Skeletal muscle cell (primary cell): ENCODE results near the gene POM121L2.

Experiments used
- DNase-seq: peaks from one replicate; pipeline ENCODE4 v3.0.0-alpha.2; 2010; ENCODE audit warnings: low read depth
- H3K4me3 ChIP-seq: 2 replicates; pipeline ENCODE4 v1.5.1; 2011; ENCODE audit warnings: low read depth, mild to moderate bottlenecking, control low read depth, low read length, moderate library complexity

POM121L2 gene

GRCh38 chr6:27295301-27296079, 16.6 kb downstream of the POM121L2 start:
- H3K4me3 ChIP-seq: peak overlapping the region; percentile 48
- no peak for DNase-seq

- no peak for DNase-seq
- no peak overlapping the region for H3K4me3 ChIP-seq
Observed at GRCh38 chr6:27294409-27294808, 17.7 kb downstream of the POM121L2 start.

- no peak for DNase-seq
- no peak overlapping the region for H3K4me3 ChIP-seq
Observed at GRCh38 chr6:27293436-27294098, 18.5 kb downstream of the POM121L2 start.

GRCh38 chr6:27290850-27291208, 21.2 kb downstream of the POM121L2 start:
- DNase-seq: no peak

GRCh38 chr6:27290065-27290849, 21.8 kb downstream of the POM121L2 start:
- H3K4me3 ChIP-seq: peak overlapping the region; percentile 19
- DNase-seq: no peak

More at GRCh38 chr6:27290850-27291208, 21.2 kb downstream of the POM121L2 start:
- H3K4me3 ChIP-seq: peak overlapping the region; percentile 19

- no peak for DNase-seq
- peak overlapping the region; percentile 21 for H3K4me3 ChIP-seq
Observed at GRCh38 chr6:27288136-27289044, 23.7 kb downstream of the POM121L2 start.

GRCh38 chr6:27287751-27288135, 24.3 kb downstream of the POM121L2 start:
- peak overlapping the region; percentile 21 for H3K4me3 ChIP-seq
- no peak for DNase-seq

GRCh38 chr6:27286141-27286540, 25.9 kb downstream of the POM121L2 start:
- no peak for DNase-seq
- H3K4me3 ChIP-seq: no peak overlapping the region

- no peak for DNase-seq
- no peak overlapping the region for H3K4me3 ChIP-seq
Observed at GRCh38 chr6:27283279-27283678, 28.8 kb downstream of the POM121L2 start.

GRCh38 chr6:27281569-27281968, 30.5 kb downstream of the POM121L2 start:
- no peak for DNase-seq
- no peak overlapping the region for H3K4me3 ChIP-seq

- peak overlapping the region; percentile 47 for H3K4me3 ChIP-seq
- DNase-seq: no peak
Observed at GRCh38 chr6:27281105-27281539, 31.0 kb downstream of the POM121L2 start.

- H3K4me3 ChIP-seq: peak overlapping the region; percentile 47
- DNase-seq: no peak
Observed at GRCh38 chr6:27280540-27281000, 31.5 kb downstream of the POM121L2 start.

- no peak for DNase-seq
- H3K4me3 ChIP-seq: peak overlapping the region; percentile 47
Observed at GRCh38 chr6:27280064-27280539, 32.0 kb downstream of the POM121L2 start.

GRCh38 chr6:27279513-27280063, 32.5 kb downstream of the POM121L2 start:
- H3K4me3 ChIP-seq: peak overlapping the region; percentile 47
- no peak for DNase-seq

- DNase-seq: no peak
Observed at GRCh38 chr6:27275025-27275956, 36.8 kb downstream of the POM121L2 start.

GRCh38 chr6:27273783-27274182, 38.3 kb downstream of the POM121L2 start:
- no peak for DNase-seq
- H3K4me3 ChIP-seq: no peak overlapping the region

More at GRCh38 chr6:27275025-27275956, 36.8 kb downstream of the POM121L2 start:
- H3K4me3 ChIP-seq: no peak overlapping the region

GRCh38 chr6:27268803-27269202, 43.3 kb downstream of the POM121L2 start:
- H3K4me3 ChIP-seq: no peak overlapping the region
- no peak for DNase-seq
